ENCODE measurements around the gene SIRPA. TPM values are rescaled to one million over a fixed set of nuclear protein-coding genes. Genes with fewer than 3 reads are reported as not detected.
A peak's percentile ranks its signal among the peaks of the same experiment; 100 is the strongest.

The SIRPA gene
- total and polyA plus RNA-seq, 10 of the 15 experiments (the other 5 are each of a cell fraction or from before 2014, with no cell fraction given): 1.7 to 13.2 (median 5.0) TPM

- no peak for TF ChIP-seq ATF3 (IDR thresholded peaks at IDR 0.05; ENCODE audit: borderline replicate concordance, extremely low read depth, low read depth, low read length)
These were observed 3.2 kb upstream of the SIRPA start (continued) for GRCh38 chr20:1892119-1892385.

GRCh38 chr20:1893721-1894470 is 1.3 kb upstream of the SIRPA start:
- H2AFZ ChIP-seq (ENCODE audit: control insufficient read depth, low read depth, low read length): peak overlapping the region; percentile 66
- no peak overlapping the region for H3K27ac ChIP-seq (ENCODE audit: control insufficient read depth, insufficient read depth)
- peaks cover 5% of the 10 kb centered on the region for H3K79me2 ChIP-seq (ENCODE audit: control insufficient read depth, insufficient read depth, low read length)
- H3K9me3 ChIP-seq (replicated peaks; ENCODE audit: control insufficient read depth, insufficient read depth, low read length): no peaks in the 10 kb centered on the region
- POLR2A ChIA-PET: no interaction called here
- no peaks in the 10 kb centered on the region for H4K20me1 ChIP-seq (ENCODE audit: control insufficient read depth, insufficient read depth)
- intact Hi-C loops (cut with micrococcal nuclease; ENCODE audit: unreplicated experiment) (no loop called here), in situ Hi-C loops (cut with MboI) (no loop called here)
- RAD21 ChIA-PET (ENCODE audit: unreplicated experiment): no interaction called here
- peak overlapping the region; percentile 68 for H3K4me3 ChIP-seq
- peak overlapping the region; percentile 40; the same call in 1 of the 2 replicates for H3K9ac ChIP-seq (ENCODE audit: control insufficient read depth, insufficient read depth, low read length)
- TF ChIP-seq CHD1 (IDR thresholded peaks at IDR 0.05; ENCODE audit: low read depth, low read length): no peak
- FAIRE-seq (no peak), DNase-seq (ENCODE audit: low read depth, low spot score) (no peak), ATAC-seq (no peak)
- peaks cover 38% of the 10 kb centered on the region for H3K4me1 ChIP-seq (ENCODE audit: control insufficient read depth, insufficient read depth, low read length)
- WGBS (ENCODE audit: insufficient coverage, insufficient replicate concordance, low lambda C conversion rate, missing lambda C conversion rate): 22% methylated on average over 15 of the region's 54 CpGs
- SMC1A ChIA-PET (ENCODE audit: uncharacterized antibody, unreplicated experiment): no interaction called here
- CTCF ChIA-PET: no interaction called here
- H3K27me3 ChIP-seq (replicated peaks in 1 of 2; ENCODE audit: control insufficient read depth in 2 of 2, insufficient read depth in 2 of 2, low read length in 1 of 2): no peaks in the 10 kb centered on the region
- peak overlapping the region; percentile 67 for H3K4me2 ChIP-seq (ENCODE audit: control insufficient read depth, insufficient read depth)
- no TSS peak for BruUV-seq (replicated peaks)
- H3K36me3 ChIP-seq (ENCODE audit: control insufficient read depth in 2 of 2, insufficient read depth in 2 of 2, low read length in 1 of 2): no peaks in the 10 kb centered on the region

GRCh38 chr20:1894471-1894950 is 696 bp upstream of the SIRPA start:
- H2AFZ ChIP-seq (ENCODE audit: control insufficient read depth, low read depth, low read length): peak overlapping the region; percentile 66
- ATAC-seq (peak; percentile 51), FAIRE-seq (no peak), DNase-seq (ENCODE audit: low read depth, low spot score) (no peak)
- ChIA-PET POLR2A (no interaction called here), CTCF (no interaction called here), RAD21 (ENCODE audit: unreplicated experiment) (no interaction called here), SMC1A (ENCODE audit: uncharacterized antibody, unreplicated experiment) (no interaction called here)
- H3K27ac ChIP-seq (ENCODE audit: control insufficient read depth, insufficient read depth): no peak overlapping the region
- in situ Hi-C loops (cut with MboI): no loop called here
- no TSS peak for BruUV-seq (replicated peaks)
- intact Hi-C loops (cut with micrococcal nuclease; ENCODE audit: unreplicated experiment): no loop called here
- no peaks in the 10 kb centered on the region for H4K20me1 ChIP-seq (ENCODE audit: control insufficient read depth, insufficient read depth)
- H3K4me2 ChIP-seq (ENCODE audit: control insufficient read depth, insufficient read depth): peak overlapping the region; percentile 67
- no peaks in the 10 kb centered on the region for H3K36me3 ChIP-seq (ENCODE audit: control insufficient read depth in 2 of 2, insufficient read depth in 2 of 2, low read length in 1 of 2)
- peak overlapping the region; percentile 68; the same call in 1 of the 2 replicates for H3K4me3 ChIP-seq
- H3K9ac ChIP-seq (ENCODE audit: control insufficient read depth, insufficient read depth, low read length): peak overlapping the region; percentile 40; the same call in 1 of the 2 replicates
- WGBS (ENCODE audit: insufficient coverage, insufficient replicate concordance, low lambda C conversion rate, missing lambda C conversion rate): 0% methylated on average over 11 of the region's 70 CpGs
- no peaks in the 10 kb centered on the region for H3K27me3 ChIP-seq (replicated peaks in 1 of 2; ENCODE audit: control insufficient read depth in 2 of 2, insufficient read depth in 2 of 2, low read length in 1 of 2)
- H3K9me3 ChIP-seq (replicated peaks; ENCODE audit: control insufficient read depth, insufficient read depth, low read length): no peaks in the 10 kb centered on the region
- H3K4me1 ChIP-seq (ENCODE audit: control insufficient read depth, insufficient read depth, low read length): peaks cover 38% of the 10 kb centered on the region
- peaks cover 5% of the 10 kb centered on the region for H3K79me2 ChIP-seq (ENCODE audit: control insufficient read depth, insufficient read depth, low read length)
- TF ChIP-seq STAT3 (IDR thresholded peaks at IDR 0.05; ENCODE audit: low read depth, low read length) (no peak), NBN (IDR thresholded peaks at IDR 0.05) (no peak), NRF1 (conservative IDR thresholded peaks at IDR 0.05; ENCODE audit: low read depth, low read length) (no peak), DPF2 (IDR thresholded peaks at IDR 0.05) (peak; percentile 35; the same call in 1 of the 2 replicates), CHD1 (IDR thresholded peaks at IDR 0.05; ENCODE audit: low read depth, low read length) (no peak), MXI1 (IDR thresholded peaks at IDR 0.05; ENCODE audit: low read depth, low read length) (no peak), POLR2A (IDR thresholded peaks at IDR 0.05; ENCODE audit: low read depth, low read length) (peak; percentile 15; the same call in 1 of the 2 replicates), ZSCAN29 (IDR thresholded peaks at IDR 0.05) (no peak), STAT1 (conservative IDR thresholded peaks at IDR 0.05) (no peak), EGR1 (IDR thresholded peaks at IDR 0.05; ENCODE audit: borderline replicate concordance in 1 of 2, low read depth in 2 of 2, low read length in 2 of 2) (peak in 1 of 2 experiments; percentile 31; a peak in 1 of 3 replicates), RELB (IDR thresholded peaks at IDR 0.05; ENCODE audit: low read depth) (no peak), E2F4 (IDR thresholded peaks at IDR 0.05; ENCODE audit: low read depth, low read length) (no peak), ZNF622 (IDR thresholded peaks at IDR 0.05) (no peak)

Measured in GM12878 (cell line).